NT2/D1 (cell line): Measurements from ENCODE around the gene GSTM1.
"Not testable (repeated sequence)": the region's sequence is repeated elsewhere in the genome, so short reads cannot be mapped to it uniquely, and the experiment has no call there.

ENCODE experiments used
- DNase-seq: peaks from one replicate; pipeline ENCODE4 v3.0.0-alpha.2; 2011; ENCODE audit warnings: low read depth, low spot score
- H3K27me3 ChIP-seq: 2 replicates; pipeline ENCODE4 v1.6.0; 2011; ENCODE audit warnings: mild to moderate bottlenecking; ENCODE audit not compliant: insufficient read length, insufficient read depth
- H3K36me3 ChIP-seq: 2 replicates; pipeline ENCODE4 v1.6.1; 2011; ENCODE audit warnings: mild to moderate bottlenecking, low read length, mixed read lengths; ENCODE audit not compliant: insufficient read depth, insufficient read length
- H3K4me1 ChIP-seq: 2 replicates; pipeline ENCODE4 v1.5.1; 2011; ENCODE audit not compliant: insufficient read depth, insufficient read length
- H3K4me3 ChIP-seq: 2 replicates; pipeline ENCODE4 v1.5.1; 2011; ENCODE audit warnings: low read depth; ENCODE audit not compliant: insufficient read length
- H3K9ac ChIP-seq: 2 replicates; pipeline ENCODE4 v1.6.0; 2011; ENCODE audit warnings: low read depth; ENCODE audit not compliant: insufficient read length
- H3K9me3 ChIP-seq: 2 replicates; pipeline ENCODE4 v1.5.1; 2011; ENCODE audit warnings: mild to moderate bottlenecking, low read length; ENCODE audit not compliant: insufficient read depth
- SUZ12 ChIP-seq: IDR thresholded peaks from 2 replicates; pipeline ENCODE4 v1.6.1; 2011; ENCODE audit not compliant: insufficient read length, insufficient read depth; ENCODE audit errors: extremely low read depth
- YY1 ChIP-seq: IDR thresholded peaks from 2 replicates; pipeline ENCODE4 v1.6.1; 2011; ENCODE audit not compliant: insufficient read length, insufficient read depth
- ZNF274 ChIP-seq: IDR thresholded peaks from 2 replicates; pipeline ENCODE4 v1.6.1; 2011; ENCODE audit warnings: mild to moderate bottlenecking, low read depth, low read length

GSTM1 gene

DNA sequence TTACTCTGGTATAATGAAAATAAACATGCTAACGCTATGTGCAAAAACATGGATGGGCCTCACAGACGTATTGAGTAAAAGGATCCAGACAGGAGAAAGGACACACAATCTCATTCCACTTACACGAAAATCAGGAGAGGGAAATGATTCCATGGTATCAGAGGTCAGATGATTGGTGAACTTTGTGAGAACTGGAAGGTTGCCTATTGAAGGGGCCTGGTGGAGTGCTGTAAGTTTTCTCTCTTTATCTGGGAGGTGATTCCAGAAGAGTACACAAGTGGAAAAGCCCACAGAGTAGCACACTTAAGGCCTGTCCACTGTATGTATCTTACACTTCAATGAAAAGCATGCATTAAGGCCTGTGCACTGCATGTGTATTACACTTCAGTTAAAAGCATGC lies 10.2 kb upstream of the GSTM1 start:
- Histone ChIP-seq H3K27me3 (no peaks in the 10 kb centered on the region), H3K4me3 (no peak overlapping the region), H3K9ac (no peak overlapping the region), H3K9me3 (no peaks in the 10 kb centered on the region), H3K4me1 (no peaks in the 10 kb centered on the region), H3K36me3 (no peaks in the 10 kb centered on the region)
- DNase-seq: no peak
- TF ChIP-seq SUZ12: no peak
- no peak for TF ChIP-seq YY1
- TF ChIP-seq ZNF274: no peak

DNA sequence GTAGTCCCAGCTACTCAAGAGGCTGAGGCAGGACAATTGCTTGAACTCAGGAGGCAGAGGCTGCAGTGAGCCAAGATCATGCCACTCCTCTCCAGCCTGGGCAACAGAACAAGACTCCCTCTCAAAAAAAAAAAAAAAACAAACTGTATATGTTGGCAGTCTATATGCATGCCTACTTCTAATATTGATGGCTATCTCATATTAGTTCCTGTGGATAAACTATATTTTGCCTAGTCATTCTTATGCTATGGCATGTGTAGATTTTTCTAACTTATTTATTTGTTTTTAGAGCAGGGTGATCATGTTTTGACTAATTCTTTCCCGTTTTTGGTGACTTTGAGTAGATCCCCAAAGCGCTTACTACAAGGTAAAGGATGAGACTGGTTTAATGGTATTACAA lies 9.0 kb upstream of the GSTM1 start:
- not testable (repeated sequence) for DNase-seq, H3K4me3 ChIP-seq, H3K4me1 ChIP-seq, H3K9ac ChIP-seq, H3K9me3 ChIP-seq, H3K27me3 ChIP-seq, H3K36me3 ChIP-seq

DNA sequence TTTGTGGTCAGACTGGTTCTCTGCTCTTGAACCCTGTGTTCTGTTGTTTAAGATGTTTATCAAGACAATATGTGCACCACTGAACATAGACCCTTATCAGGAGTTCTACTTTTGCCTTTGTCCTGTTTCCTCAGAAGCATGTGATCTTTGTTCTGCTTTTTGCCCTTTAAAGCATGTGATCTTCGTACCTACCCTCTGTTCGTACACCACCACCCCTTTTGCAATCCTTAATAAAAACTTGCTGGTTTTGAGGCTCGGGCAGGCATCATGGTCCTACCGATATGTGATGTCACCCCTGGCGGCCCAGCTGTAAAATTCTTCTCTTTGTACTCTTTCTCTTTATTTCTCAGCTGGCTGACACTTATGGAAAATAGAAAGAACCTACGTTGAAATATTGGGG lies 2.8 kb upstream of the GSTM1 start:
- not testable (repeated sequence) for H3K9ac ChIP-seq, H3K4me3 ChIP-seq, DNase-seq, H3K9me3 ChIP-seq, H3K36me3 ChIP-seq, H3K27me3 ChIP-seq, H3K4me1 ChIP-seq

DNA sequence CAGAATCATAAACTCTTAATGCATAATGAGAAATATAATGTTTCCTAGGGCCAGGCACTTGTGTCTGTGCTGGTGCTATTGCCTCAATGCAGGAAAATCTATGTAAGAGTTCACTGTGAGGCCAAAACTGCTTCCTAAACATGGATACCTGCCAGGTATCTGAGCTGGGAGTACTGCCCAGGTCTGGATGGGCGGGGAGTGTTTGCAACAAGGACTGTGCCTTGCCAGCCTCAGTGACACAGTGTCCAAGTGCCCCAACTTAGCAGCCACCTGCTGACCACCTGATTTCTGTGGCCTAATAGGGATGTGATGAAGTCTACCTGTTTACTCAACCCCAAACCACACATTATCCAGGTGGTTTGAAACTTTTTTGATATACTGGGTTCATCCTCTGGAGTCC lies 2.2 kb upstream of the GSTM1 start:
- not testable (repeated sequence) for H3K4me3 ChIP-seq, DNase-seq, H3K9me3 ChIP-seq, H3K27me3 ChIP-seq, H3K9ac ChIP-seq, H3K4me1 ChIP-seq
- H3K36me3 ChIP-seq: peaks cover 12% of the 10 kb centered on the region

DNA sequence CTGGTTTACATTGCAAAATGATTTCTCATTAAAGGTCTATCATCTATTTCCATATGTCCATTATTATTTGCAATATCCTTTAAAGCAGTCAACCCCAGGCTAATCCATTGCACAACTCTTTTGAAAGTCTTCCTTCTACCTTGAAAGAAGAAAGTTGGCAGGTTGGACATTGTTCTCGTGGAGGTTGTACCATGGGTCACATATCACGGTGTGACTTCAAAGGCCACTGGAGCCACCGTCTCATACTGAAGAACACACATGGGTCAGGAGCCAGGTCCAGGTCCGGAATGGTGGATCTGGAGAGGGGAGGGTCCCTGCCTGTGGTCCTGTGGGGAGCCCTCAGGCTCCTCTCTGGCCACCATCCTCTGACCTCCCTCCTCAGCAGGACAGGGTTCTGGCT lies 1.7 kb upstream of the GSTM1 start:
- H3K4me1 ChIP-seq, DNase-seq, H3K27me3 ChIP-seq, H3K9ac ChIP-seq, H3K4me3 ChIP-seq, H3K9me3 ChIP-seq: not testable (repeated sequence)
- H3K36me3 ChIP-seq: peaks cover 15% of the 10 kb centered on the region

DNA sequence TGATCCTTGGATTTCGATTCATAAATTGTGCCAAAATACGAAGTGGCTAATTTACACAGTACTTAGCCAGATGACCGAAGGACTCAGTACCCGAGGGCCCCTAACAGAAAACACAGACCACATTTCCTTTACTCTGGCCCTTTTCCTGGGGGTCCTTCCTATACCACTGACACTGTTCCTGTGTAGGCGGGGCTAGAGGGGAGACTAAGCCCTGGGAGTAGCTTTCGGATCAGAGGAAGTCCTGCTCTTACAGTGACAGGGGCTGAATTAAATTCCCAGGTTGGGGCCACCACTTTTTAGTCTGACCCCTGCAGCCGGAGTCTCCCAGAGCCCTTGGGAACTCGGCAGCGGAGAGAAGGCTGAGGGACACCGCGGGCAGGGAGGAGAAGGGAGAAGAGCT lies 508 bp upstream of the GSTM1 start:
- DNase-seq, H3K27me3 ChIP-seq, H3K9me3 ChIP-seq, H3K4me1 ChIP-seq: not testable (repeated sequence)
- Histone ChIP-seq H3K36me3 (peaks cover 20% of the 10 kb centered on the region), H3K9ac (peak overlapping the region; percentile 85), H3K4me3 (peak overlapping the region; percentile 31)

DNA sequence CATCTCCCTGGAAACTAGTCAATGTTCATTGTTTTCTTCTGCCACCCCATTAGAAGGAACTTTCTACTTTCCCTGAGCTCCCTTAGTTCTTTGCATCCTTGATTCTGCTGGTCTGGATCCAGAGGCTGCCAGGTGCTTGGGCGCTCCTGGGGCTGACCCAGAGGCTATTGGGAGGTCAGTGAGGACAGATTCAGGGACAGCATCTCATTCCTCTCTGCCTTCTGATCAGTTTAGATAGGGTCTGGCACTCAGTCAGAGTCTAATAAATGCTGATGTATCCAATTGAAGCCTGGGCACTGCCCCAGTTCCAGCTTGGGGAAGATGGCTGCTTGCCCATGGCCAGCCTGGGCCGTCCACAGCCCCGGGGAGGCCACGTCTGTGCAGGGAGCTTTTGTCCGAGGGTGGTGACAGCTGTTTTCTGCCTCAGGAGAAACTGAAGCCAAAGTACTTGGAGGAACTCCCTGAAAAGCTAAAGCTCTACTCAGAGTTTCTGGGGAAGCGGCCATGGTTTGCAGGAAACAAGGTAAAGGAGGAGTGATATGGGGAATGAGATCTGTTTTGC lies 2.3 kb downstream of the GSTM1 start:
- H3K4me1 ChIP-seq: no peaks in the 10 kb centered on the region
- no peaks in the 10 kb centered on the region for H3K9me3 ChIP-seq
- no peak for DNase-seq
- H3K9ac ChIP-seq: no peak overlapping the region
- no peaks in the 10 kb centered on the region for H3K27me3 ChIP-seq
- peaks cover 20% of the 10 kb centered on the region for H3K36me3 ChIP-seq
- no peak overlapping the region for H3K4me3 ChIP-seq
- no peak for TF ChIP-seq ZNF274
- TF ChIP-seq YY1: no peak
- no peak for TF ChIP-seq SUZ12

DNA sequence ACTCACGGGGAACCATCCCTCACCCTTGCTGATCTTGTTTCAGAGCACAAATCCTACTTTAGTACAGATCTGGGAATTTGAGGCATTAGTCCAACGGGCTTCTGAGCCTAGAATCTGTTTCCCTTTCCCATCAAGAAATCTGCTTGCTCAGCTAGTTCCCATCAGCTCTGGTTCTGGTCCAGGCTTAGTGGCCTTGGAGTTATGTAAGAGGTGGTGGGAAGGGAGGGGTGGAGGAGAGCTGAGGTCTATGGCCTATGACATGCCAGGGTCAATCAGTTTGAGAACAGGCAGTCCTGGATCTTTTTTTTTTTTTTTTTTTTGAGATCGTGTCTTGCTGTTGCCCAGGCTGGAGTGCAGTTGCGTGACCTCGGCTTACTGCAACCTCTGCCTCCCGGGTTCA lies 4.1 kb downstream of the GSTM1 start:
- Histone ChIP-seq H3K9me3 (no peaks in the 10 kb centered on the region), H3K27me3 (no peaks in the 10 kb centered on the region), H3K9ac (no peak overlapping the region), H3K36me3 (peaks cover 20% of the 10 kb centered on the region), H3K4me3 (no peak overlapping the region), H3K4me1 (no peaks in the 10 kb centered on the region)
- TF ChIP-seq ZNF274 (no peak), SUZ12 (no peak), YY1 (no peak)
- DNase-seq: no peak

DNA sequence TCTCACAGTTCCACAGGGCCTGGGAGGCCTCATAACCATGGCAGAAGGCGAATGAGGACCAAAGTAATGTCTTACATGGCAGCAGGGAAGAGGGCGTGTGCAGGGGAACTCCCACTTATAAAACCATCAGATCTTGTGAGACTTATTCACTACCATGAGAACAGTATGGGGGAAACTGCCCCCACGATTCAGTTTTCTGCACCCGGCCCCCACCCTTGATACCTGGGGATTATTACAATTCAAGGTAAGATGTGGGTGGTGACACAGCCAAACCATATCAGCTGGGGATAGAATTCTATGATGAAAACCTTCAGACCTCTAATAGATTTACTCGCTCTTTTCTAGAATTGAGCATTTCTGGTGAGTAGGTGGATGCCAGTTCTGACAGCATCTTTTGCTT lies 6.8 kb downstream of the GSTM1 start:
- not testable (repeated sequence) for H3K9ac ChIP-seq, H3K27me3 ChIP-seq, H3K4me3 ChIP-seq, H3K4me1 ChIP-seq, DNase-seq, H3K9me3 ChIP-seq
- H3K36me3 ChIP-seq: peaks cover 13% of the 10 kb centered on the region

DNA sequence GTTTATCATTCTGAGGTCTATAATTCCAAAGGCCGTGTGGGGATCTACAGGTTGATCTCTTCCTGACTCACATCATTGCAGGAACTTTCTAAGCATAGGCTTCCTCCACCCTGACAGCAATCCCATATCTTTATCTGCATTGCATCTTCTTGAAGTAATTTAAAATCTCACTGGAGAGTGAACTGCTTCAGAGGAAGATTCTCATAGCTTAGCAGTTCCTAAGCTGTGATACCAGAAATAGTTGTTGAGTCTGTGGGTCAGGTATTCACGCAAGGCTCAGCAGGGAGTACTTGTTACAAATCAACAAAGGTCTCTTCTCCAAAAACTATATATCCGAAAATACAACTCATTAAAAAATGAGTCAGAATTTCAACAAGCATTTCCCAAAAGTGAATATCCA lies 7.5 kb downstream of the GSTM1 start:
- H3K36me3 ChIP-seq, H3K27me3 ChIP-seq, H3K9me3 ChIP-seq, H3K4me3 ChIP-seq, H3K4me1 ChIP-seq, DNase-seq, H3K9ac ChIP-seq: not testable (repeated sequence)
